ENCODE measurements around the gene ZCCHC8.
A peak's percentile ranks its signal among the peaks of the same experiment; 100 is the strongest.

Gene ZCCHC8

DNA sequence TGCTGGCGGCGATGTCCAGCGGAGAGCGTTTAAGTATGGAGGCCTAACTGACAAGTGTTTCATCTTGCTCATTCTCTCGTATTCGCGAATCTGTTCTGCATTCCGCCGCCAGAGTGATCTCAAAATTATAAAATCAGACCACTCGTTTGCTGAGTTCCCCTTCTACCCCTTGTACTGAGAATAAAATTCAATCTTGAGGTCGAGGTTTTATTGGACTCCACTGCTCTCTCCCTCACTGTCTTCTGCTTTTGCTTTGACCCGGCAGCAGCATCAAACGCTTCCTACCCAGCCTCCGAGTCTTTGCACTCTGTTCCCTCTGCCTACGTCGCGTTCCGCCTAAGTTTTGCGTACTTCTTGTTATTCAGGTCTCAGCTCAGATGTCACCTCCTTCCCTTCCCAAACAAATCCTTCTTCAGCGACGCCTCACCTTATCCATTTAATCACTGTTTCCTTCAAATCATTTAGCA is 26.8 kb upstream of the ZCCHC8 start:
- peaks cover 51% of the 10 kb centered on the region for H3K4me1 ChIP-seq (ENCODE audit: control insufficient read depth, low read length)

DNA sequence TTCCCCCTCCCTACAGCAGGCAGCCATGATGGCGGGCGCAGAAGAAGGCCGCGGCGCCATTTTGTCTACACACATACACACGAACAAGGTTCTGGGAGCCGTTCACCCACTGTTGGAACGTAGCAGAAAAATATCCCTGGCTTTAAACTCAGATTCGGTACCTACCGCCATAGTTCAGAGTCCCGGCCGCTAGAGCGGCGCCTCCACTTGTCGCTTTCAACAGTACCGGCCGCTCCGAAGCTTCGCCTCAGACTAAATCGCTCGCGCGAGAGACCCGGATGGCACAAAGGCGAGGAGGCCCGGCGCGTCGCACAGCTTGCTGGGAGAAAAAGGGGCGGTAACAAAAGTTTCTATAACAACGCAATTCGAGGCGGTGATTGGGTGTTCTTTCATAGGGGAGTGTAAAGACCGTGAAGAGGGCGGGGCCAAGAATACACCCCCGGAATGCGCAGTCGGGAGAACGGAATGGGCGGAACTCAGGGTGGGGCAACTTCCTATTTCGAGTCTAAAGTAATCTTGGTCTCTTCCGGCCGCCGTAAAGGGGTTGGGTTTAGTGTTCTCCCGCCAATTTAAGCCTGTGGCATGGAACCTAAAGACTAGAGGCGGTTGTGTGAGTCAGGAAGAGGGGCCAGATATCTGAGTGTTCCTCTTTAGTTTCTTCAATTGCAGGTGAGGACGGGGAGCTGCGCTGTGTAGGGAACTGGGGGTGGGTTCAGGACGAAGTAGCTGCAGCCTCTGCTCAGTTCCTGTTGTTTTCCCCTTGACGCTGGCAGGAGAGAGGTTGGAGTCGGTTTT is 26.1 kb upstream of the ZCCHC8 start, which contains the start of the genes KNTC1 and RSRC2:
TSS of gene KNTC1 (plus strand) at position 567 of the 795 bp plus-strand sequence. CDS start 2,815 bp downstream, outside the sequence.
TSS of gene RSRC2 (minus strand) at position 254 of the 795 bp plus-strand sequence. CDS start at position 171, 83 bp downstream.
- no peaks in the 10 kb centered on the region for H3K9me3 ChIP-seq (ENCODE audit: control insufficient read depth, insufficient read depth, low read length)
- peaks cover 98% of the 10 kb centered on the region for H3K79me2 ChIP-seq (ENCODE audit: control insufficient read depth, low read length)
- peak within 1 kb of the TSS; percentile 84 for H3K27ac ChIP-seq (ENCODE audit: low read depth, low read length)
- H3K36me3 ChIP-seq (ENCODE audit: control insufficient read depth, low read length), result peaks cover 89% of the 10 kb centered on the region
- peaks cover 55% of the 10 kb centered on the region for H3K4me1 ChIP-seq (ENCODE audit: control insufficient read depth, low read length)
- peaks cover 12% of the 10 kb centered on the region; the same call in 1 of the 2 replicates for H3F3A ChIP-seq (ENCODE audit: control insufficient read depth, insufficient read depth)
- H3K27me3 ChIP-seq (ENCODE audit: control insufficient read depth, low read length), result no peaks in the 10 kb centered on the region
- H3K4me2 ChIP-seq (ENCODE audit: low read length), result peak within 1 kb of the TSS; percentile 89
- no peak for TF ChIP-seq EZH2phosphoT487 (IDR thresholded peaks at IDR 0.05; ENCODE audit: borderline replicate concordance, low read length)
- TF ChIP-seq, protein P1, sequence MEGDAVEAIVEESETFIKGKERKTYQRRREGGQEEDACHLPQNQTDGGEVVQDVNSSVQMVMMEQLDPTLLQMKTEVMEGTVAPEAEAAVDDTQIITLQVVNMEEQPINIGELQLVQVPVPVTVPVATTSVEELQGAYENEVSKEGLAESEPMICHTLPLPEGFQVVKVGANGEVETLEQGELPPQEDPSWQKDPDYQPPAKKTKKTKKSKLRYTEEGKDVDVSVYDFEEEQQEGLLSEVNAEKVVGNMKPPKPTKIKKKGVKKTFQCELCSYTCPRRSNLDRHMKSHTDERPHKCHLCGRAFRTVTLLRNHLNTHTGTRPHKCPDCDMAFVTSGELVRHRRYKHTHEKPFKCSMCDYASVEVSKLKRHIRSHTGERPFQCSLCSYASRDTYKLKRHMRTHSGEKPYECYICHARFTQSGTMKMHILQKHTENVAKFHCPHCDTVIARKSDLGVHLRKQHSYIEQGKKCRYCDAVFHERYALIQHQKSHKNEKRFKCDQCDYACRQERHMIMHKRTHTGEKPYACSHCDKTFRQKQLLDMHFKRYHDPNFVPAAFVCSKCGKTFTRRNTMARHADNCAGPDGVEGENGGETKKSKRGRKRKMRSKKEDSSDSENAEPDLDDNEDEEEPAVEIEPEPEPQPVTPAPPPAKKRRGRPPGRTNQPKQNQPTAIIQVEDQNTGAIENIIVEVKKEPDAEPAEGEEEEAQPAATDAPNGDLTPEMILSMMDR (IDR thresholded peaks at IDR 0.05; ENCODE audit: low read depth, low read length, poor library complexity, severe bottlenecking), result no peak
- no peaks in the 10 kb centered on the region for H3K9me2 ChIP-seq (replicated peaks; ENCODE audit: control insufficient read depth, low read length)
- peaks cover 26% of the 10 kb centered on the region for H4K20me1 ChIP-seq (ENCODE audit: control insufficient read depth, insufficient read depth, low read depth, low read length)
- peak within 1 kb of the TSS; percentile 81 for H3K4me3 ChIP-seq (ENCODE audit: low read length)

More for the DNA sequence above, 26.8 kb upstream of the ZCCHC8 start:
- TF ChIP-seq EZH2phosphoT487 (IDR thresholded peaks at IDR 0.05; ENCODE audit: borderline replicate concordance, low read length), result no peak
- TF ChIP-seq, protein P1 (IDR thresholded peaks at IDR 0.05; ENCODE audit: low read depth, low read length, poor library complexity, severe bottlenecking), result no peak
- Histone ChIP-seq H3K9me2 (replicated peaks; ENCODE audit: control insufficient read depth, low read length) (no peaks in the 10 kb centered on the region), H3K4me3 (ENCODE audit: low read length) (peak overlapping the region; percentile 81), H4K20me1 (ENCODE audit: control insufficient read depth, insufficient read depth, low read depth, low read length) (peaks cover 24% of the 10 kb centered on the region), H3K4me2 (ENCODE audit: low read length) (peak overlapping the region; percentile 70), H3F3A (ENCODE audit: control insufficient read depth, insufficient read depth) (peaks cover 11% of the 10 kb centered on the region; the same call in 1 of the 2 replicates), H3K27ac (ENCODE audit: low read depth, low read length) (peak overlapping the region; percentile 84), H3K27me3 (ENCODE audit: control insufficient read depth, low read length) (no peaks in the 10 kb centered on the region), H3K36me3 (ENCODE audit: control insufficient read depth, low read length) (peaks cover 88% of the 10 kb centered on the region), H3K9me3 (ENCODE audit: control insufficient read depth, insufficient read depth, low read length) (no peaks in the 10 kb centered on the region), H3K79me2 (ENCODE audit: control insufficient read depth, low read length) (peaks cover 98% of the 10 kb centered on the region)

DNA sequence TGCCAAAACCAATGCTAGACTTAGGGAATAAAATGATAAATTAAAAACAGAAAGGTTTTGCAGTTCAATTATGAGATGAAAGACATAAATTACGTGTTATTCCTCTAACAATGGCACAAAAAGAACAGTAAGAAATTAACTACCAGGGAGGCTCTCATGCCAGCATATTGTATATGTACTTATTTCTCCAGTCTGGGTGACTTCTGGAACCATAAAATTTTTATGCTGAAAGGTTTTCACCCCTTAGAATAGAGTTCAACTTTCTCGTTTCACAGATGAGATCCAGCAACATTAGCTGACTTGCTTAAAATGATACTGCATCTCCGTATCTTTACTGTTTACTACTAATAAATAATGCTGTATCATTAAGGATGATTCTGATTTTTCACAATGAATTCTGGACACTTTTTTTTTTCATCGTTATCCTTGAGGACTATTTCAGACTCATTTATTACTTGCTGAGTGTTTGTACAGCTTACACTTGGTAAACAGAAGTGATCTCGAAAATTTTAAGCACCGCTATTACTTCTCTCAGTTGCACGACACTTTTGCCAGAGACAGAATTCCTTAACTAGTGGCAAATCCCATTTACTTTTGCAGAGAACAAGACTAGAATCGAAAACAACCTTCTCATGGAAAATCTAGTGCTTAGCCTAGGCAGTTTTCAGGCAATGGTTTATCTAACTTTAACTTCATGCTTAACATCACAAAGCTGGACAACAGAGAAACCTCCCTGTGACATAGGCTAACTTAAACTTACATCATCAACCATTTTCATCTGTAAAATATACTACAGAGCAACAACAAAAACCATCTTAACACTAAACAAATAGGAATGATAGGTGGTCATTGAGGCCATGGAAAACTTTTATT is 23.4 kb upstream of the ZCCHC8 start:
- Histone ChIP-seq H3K4me1 (ENCODE audit: control insufficient read depth, low read length) (peaks cover 40% of the 10 kb centered on the region), H3K27ac (ENCODE audit: low read depth, low read length) (peak overlapping the region; percentile 3; the same call in 1 of the 2 replicates), H4K20me1 (ENCODE audit: control insufficient read depth, insufficient read depth, low read depth, low read length) (peaks cover 26% of the 10 kb centered on the region), H3K27me3 (ENCODE audit: control insufficient read depth, low read length) (no peaks in the 10 kb centered on the region), H3K9me2 (replicated peaks; ENCODE audit: control insufficient read depth, low read length) (no peaks in the 10 kb centered on the region), H3K4me2 (ENCODE audit: low read length) (peak overlapping the region; percentile 89), H3K36me3 (ENCODE audit: control insufficient read depth, low read length) (peaks cover 95% of the 10 kb centered on the region), H3K9me3 (ENCODE audit: control insufficient read depth, insufficient read depth, low read length) (no peaks in the 10 kb centered on the region), H3F3A (ENCODE audit: control insufficient read depth, insufficient read depth) (peaks cover 9% of the 10 kb centered on the region; the same call in 1 of the 2 replicates), H3K79me2 (ENCODE audit: control insufficient read depth, low read length) (peaks cover 97% of the 10 kb centered on the region), H3K4me3 (ENCODE audit: low read length) (peak overlapping the region; percentile 81)
- TF ChIP-seq EZH2phosphoT487 (IDR thresholded peaks at IDR 0.05; ENCODE audit: borderline replicate concordance, low read length), result no peak
- TF ChIP-seq, protein P1 (IDR thresholded peaks at IDR 0.05; ENCODE audit: low read depth, low read length, poor library complexity, severe bottlenecking), result no peak

All from DOHH2 (cell line).